Right lobe of liver (tissue), 6 donors: ENCODE data around the gene FBLIM1. TPM values are rescaled to one million over a fixed set of nuclear protein-coding genes. Genes with fewer than 3 reads are reported as not detected.

Source experiments
- ATAC-seq, 4 donors: fragments of 200-7000 bp; cut with Tn5 transposase; one replicate each; pipeline ENCODE4 v1.9.1; 2020; ENCODE audit warnings: mild to moderate bottlenecking in 4 of 4, moderate library complexity in 4 of 4
- DNase-seq, 3 donors: peaks; one replicate each; pipeline ENCODE4 v3.0.0-alpha.2; 2020
- H3K27ac ChIP-seq, 3 donors: fragments of 200-600 bp; one replicate each; pipeline ENCODE4 v1.8.0; 2022
- H3K27me3 ChIP-seq, 2 donors: fragments of 200-600 bp; one replicate each; pipeline ENCODE4 v1.8.0; 2022
- H3K36me3 ChIP-seq, 4 donors: fragments of 200-600 bp; sonication (generic) in 1 of 4; one replicate each; pipeline versions ENCODE4 v1.5.1 to v1.8.0; 2017 to 2022; ENCODE audit warnings: control low read depth in 1 of 4
- H3K4me1 ChIP-seq, 4 donors: fragments of 200-600 bp; sonication (generic) in 1 of 4; one replicate each; pipeline versions ENCODE4 v1.5.1 to v1.8.0; 2017 to 2022; ENCODE audit warnings: control low read depth in 1 of 4
- H3K4me3 ChIP-seq, 3 donors: fragments of 200-600 bp; one replicate each; pipeline ENCODE4 v1.8.0; 2022
- H3K9me3 ChIP-seq, 4 donors: fragments of 200-600 bp; sonication (generic) in 1 of 4; one replicate each; pipeline versions ENCODE4 v1.5.1 to v1.8.0; 2017 to 2022; ENCODE audit warnings: control low read depth in 1 of 4
- POLR2A ChIP-seq: fragments of 450-650 bp; IDR thresholded peaks from one replicate; pipeline ENCODE4 v1.6.1; 2017; ENCODE audit warnings: antibody characterized with exemption, mild to moderate bottlenecking
- WGBS: methylation state at CpG from one replicate; pipeline ENCODE4 v1.1.6; 2018; ENCODE audit warnings: low coverage, low lambda C conversion rate; ENCODE audit not compliant: insufficient coverage; ENCODE audit errors: missing lambda C conversion rate; 5-methylcytosine and 5-hydroxymethylcytosine counted together
- intact Hi-C, 2 donors: fragments of 100-400 bp; cut with DNase I; formaldehyde crosslinking; loops; one replicate each; pipeline versions ENCODE4 v1.11.2 to v1.14.1; 2022
- total RNA-seq, 6 experiments: library from RNA; depleted of rRNA in 2 of 6; stranded (reverse); fragments of >200 nt in 2 of 6; fragmentation: NEBNext Ultra II Directional in 3 of 6; extraction: Animal tissue kit (Norgen Biotek cat#: 25700) in 3 of 6; gene quantifications; one replicate each; pipeline versions ENCODE4 v1.1.0 to v1.2.4, GENCODE V29; 2016 to 2023
- TF ChIP-seq, protein P1 (sequence below), 4 donors: fragments of 200-600 bp in 3 of 4; fragments of 450-650 bp in 1 of 4; IDR thresholded peaks; one replicate each; pipeline versions ENCODE4 v1.5.1 to v1.8.0; 2016 to 2022; ENCODE audit warnings: antibody characterized with exemption in 4 of 4, mild to moderate bottlenecking in 2 of 4
- donor health status: DM: no; HTN: yes; CAD: no.
- donor health status: DM: no; HTN: no; CAD: no.
- donor health status: DM: no; HTN: no; CAD: no.
- donor health status: DM: no; HTN: yes; CAD: no.
- donor health status: DM: no; HTN: yes; CAD: no.

Gene FBLIM1
- total RNA-seq, 6 experiments from 2014 or later, result 4.0 to 13.1 (median 6.0) TPM

DNA sequence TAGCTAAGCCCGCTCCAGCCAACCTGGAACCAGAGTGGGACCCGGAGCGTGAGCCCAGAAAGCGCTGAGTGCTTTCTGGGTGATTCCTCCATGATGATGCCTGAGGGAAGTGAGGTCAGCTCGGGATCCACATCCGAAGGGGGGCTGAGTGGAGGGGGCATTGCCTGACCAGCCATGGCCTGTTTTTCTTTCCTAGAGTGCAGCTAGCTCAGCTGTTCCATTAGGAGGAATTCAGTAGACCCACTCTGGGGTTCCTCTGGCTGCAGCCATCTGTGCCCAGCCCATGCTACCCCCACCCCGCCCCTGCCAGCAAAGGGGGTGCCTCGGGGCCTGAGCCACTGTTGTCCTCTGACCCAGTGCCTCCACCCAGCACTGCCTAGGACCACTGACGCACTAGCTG, 32.1 kb upstream of the FBLIM1 start:
- Histone ChIP-seq H3K27me3 (no peaks in the 10 kb centered on the region), H3K36me3 (peaks cover 3 to 66% (median 15%) of the 10 kb centered on the region in 4 donors), H3K4me1 (no peaks in the 10 kb centered on the region), H3K4me3 (no peak overlapping the region), H3K9me3 (no peaks in the 10 kb centered on the region), H3K27ac (no peak overlapping the region)
- ATAC-seq, result no peak
- DNase-seq, result no peak
- intact Hi-C loops, result no loop called here
- 80% methylated on average over 3 of the region's 9 CpGs for whole genome bisulfite sequencing
- TF ChIP-seq POLR2A, result no peak
- TF ChIP-seq, protein P1, sequence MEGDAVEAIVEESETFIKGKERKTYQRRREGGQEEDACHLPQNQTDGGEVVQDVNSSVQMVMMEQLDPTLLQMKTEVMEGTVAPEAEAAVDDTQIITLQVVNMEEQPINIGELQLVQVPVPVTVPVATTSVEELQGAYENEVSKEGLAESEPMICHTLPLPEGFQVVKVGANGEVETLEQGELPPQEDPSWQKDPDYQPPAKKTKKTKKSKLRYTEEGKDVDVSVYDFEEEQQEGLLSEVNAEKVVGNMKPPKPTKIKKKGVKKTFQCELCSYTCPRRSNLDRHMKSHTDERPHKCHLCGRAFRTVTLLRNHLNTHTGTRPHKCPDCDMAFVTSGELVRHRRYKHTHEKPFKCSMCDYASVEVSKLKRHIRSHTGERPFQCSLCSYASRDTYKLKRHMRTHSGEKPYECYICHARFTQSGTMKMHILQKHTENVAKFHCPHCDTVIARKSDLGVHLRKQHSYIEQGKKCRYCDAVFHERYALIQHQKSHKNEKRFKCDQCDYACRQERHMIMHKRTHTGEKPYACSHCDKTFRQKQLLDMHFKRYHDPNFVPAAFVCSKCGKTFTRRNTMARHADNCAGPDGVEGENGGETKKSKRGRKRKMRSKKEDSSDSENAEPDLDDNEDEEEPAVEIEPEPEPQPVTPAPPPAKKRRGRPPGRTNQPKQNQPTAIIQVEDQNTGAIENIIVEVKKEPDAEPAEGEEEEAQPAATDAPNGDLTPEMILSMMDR (IDR thresholded peaks at IDR 0.05), result no peak

- H3K4me1 ChIP-seq, result no peaks in the 10 kb centered on the region
- DNase-seq (no peak), ATAC-seq (no peak)
- H3K4me3 ChIP-seq, result no peak overlapping the region
- no peak for TF ChIP-seq POLR2A
- TF ChIP-seq, protein P1 (IDR thresholded peaks at IDR 0.05), result no peak
- no peaks in the 10 kb centered on the region for H3K9me3 ChIP-seq
- H3K27me3 ChIP-seq, result no peaks in the 10 kb centered on the region
- H3K27ac ChIP-seq, result no peak overlapping the region
- 35% methylated on average over 2 of the region's 21 CpGs for WGBS
- intact Hi-C loops, result no loop called here
- H3K36me3 ChIP-seq, result peaks cover 3 to 64% (median 15%) of the 10 kb centered on the region in 4 donors
Measured at GRCh38 chr1:15727021-15727420, 31.6 kb upstream of the FBLIM1 start.

GRCh38 chr1:15727424-15727823, 31.2 kb upstream of the FBLIM1 start:
- Histone ChIP-seq H3K36me3 (peaks cover 3 to 68% (median 15%) of the 10 kb centered on the region in 4 donors), H3K9me3 (no peaks in the 10 kb centered on the region), H3K4me3 (no peak overlapping the region), H3K4me1 (no peaks in the 10 kb centered on the region), H3K27ac (no peak overlapping the region), H3K27me3 (no peaks in the 10 kb centered on the region)
- DNase-seq (no peak), ATAC-seq (no peak)
- intact Hi-C loops, result no loop called here
- WGBS, result 96% methylated on average over 4 of the region's 13 CpGs
- TF ChIP-seq POLR2A, result no peak
- TF ChIP-seq, protein P1 (IDR thresholded peaks at IDR 0.05), result no peak

DNA sequence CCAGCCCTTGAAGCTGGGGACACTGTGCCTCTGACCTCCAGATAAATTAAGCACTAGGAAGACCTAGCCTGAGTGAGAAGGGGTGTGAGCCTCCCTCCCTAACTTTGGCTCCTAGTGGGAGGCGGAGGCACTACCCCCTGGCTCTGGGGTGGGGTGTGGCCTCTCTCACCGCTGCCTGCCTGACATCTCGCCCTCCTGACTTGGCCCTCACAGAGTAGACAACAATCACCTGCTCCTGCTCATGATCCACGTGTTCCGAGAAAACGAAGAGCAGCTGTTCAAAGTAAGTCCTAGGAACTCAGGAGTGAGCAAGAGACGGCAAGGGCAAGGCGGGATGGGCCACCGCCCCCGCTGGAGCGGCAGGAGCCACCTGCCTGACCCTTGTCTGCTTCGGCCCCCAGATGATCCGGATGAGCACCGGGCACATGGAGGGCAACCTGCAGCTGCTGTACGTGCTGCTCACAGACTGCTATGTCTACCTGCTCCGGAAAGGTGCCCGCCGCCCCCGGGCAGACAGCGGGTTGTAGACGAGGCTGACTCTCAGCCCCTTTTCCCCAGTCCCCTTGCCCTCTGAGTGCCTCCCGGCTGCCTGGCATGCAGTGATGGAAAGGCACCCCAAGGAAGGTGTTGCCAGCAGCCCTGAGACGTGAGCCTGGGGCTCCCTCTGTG, 30.6 kb upstream of the FBLIM1 start:
- Histone ChIP-seq H3K4me1 (no peaks in the 10 kb centered on the region), H3K9me3 (no peaks in the 10 kb centered on the region), H3K4me3 (no peak overlapping the region), H3K27me3 (no peaks in the 10 kb centered on the region), H3K27ac (no peak overlapping the region), H3K36me3 (peaks cover 3 to 72% (median 15%) of the 10 kb centered on the region in 4 donors)
- DNase-seq, result no peak
- WGBS, result no CpG with 5 or more reads among the region's 23 CpGs
- ATAC-seq, result no peak
- no peak for TF ChIP-seq POLR2A
- TF ChIP-seq, protein P1 (IDR thresholded peaks at IDR 0.05), result no peak
- intact Hi-C loops, result no loop called here
